Cardiac septum (tissue), 1 donor: ENCODE results near the gene HPRT1. TPM values are rescaled to one million over a fixed set of nuclear protein-coding genes. Genes with fewer than 3 reads are reported as not detected.

Experiments used
- DNase-seq: peaks from one replicate; pipeline ENCODE4 v3.0.0-alpha.2; 2020; ENCODE audit warnings: low spot score
- intact Hi-C: fragments of 100-400 bp; cut with DNase I; formaldehyde crosslinking; loops from one replicate; pipeline ENCODE4 v1.14.0; 2022
- total RNA-seq: library from RNA; stranded (reverse); fragmentation: NEBNext Ultra II Directional; extraction: Animal tissue kit (Norgen Biotek cat#: 25700); gene quantifications from one replicate; pipeline ENCODE4 v1.2.1, GENCODE V29; 2021
- donor health status: DM: no; HTN: no; CAD: no.

HPRT1 gene
- total RNA-seq, 1 donor from 2014 or later = 24.9 TPM

- intact Hi-C loops = no loop called here
- no peak for DNase-seq
Observed at GRCh38 chrX:134470013-134470412, 10.0 kb downstream of the HPRT1 start.

- DNase-seq = no peak
- intact Hi-C loops = no loop called here
Observed at GRCh38 chrX:134472041-134472440, 12.1 kb downstream of the HPRT1 start.

GRCh38 chrX:134476284-134476683 lies 16.3 kb downstream of the HPRT1 start:
- no peak for DNase-seq
- intact Hi-C loops = no loop called here

DNA sequence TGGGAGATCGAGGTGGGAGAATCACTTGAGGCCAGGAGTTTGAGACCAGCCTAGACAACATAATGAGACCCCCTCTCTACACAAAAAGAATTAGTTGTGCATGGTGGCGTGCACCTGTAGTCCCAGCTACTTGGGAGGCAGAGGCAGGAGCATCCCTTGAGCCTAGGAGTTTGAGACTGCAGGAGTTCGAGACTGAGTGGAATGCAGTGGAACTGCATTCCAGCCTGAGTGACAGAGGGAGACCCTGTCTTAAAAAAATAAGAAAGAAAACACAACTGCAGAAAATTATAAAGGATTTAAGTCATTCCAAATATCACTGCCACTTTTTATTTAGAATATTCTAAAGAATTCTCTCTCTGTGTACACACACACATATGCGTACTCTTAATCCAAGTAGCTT lies 18.4 kb downstream of the HPRT1 start:
- no peak for DNase-seq
- intact Hi-C loops = no loop called here

GRCh38 chrX:134480061-134480460 lies 20.1 kb downstream of the HPRT1 start:
- intact Hi-C loops = loop anchor here (10.0 kb wide), 1 partner anchor 285 kb away; no protein-coding TSS in a partner anchor
- DNase-seq = no peak

DNA sequence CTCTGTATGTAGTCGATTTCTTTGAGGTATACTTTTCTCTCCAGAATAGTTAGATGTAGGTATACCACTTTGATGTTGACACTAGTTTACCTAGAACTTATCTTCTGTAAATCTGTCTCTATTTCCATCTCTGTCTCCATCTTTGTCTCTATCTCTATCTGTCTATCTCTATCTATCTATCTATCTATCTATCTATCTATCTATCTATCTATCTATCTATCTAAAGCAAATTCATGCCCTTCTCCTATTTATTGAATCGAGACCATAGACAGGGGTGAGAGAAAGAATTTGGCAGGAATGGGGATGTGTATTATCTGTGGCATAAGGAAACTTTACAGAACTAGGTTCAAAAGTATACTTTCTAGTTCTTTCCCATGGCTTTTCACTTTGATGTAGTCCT lies 21.4 kb downstream of the HPRT1 start:
- DNase-seq = no peak
- intact Hi-C loops = loop anchor here (10.0 kb wide), 1 partner anchor 283 kb away; no protein-coding TSS in a partner anchor

GRCh38 chrX:134482371-134482770 lies 22.4 kb downstream of the HPRT1 start:
- DNase-seq = no peak
- intact Hi-C loops = loop anchor here (10.0 kb wide), 1 partner anchor 282 kb away; no protein-coding TSS in a partner anchor

- no peak for DNase-seq
- intact Hi-C loops = loop anchor here (10.0 kb wide), 1 partner anchor 281 kb away; no protein-coding TSS in a partner anchor
Observed at GRCh38 chrX:134484039-134484438, 24.1 kb downstream of the HPRT1 start.

GRCh38 chrX:134501941-134502340 lies 42.0 kb downstream of the HPRT1 start:
- DNase-seq = no peak
- intact Hi-C loops = no loop called here

DNA sequence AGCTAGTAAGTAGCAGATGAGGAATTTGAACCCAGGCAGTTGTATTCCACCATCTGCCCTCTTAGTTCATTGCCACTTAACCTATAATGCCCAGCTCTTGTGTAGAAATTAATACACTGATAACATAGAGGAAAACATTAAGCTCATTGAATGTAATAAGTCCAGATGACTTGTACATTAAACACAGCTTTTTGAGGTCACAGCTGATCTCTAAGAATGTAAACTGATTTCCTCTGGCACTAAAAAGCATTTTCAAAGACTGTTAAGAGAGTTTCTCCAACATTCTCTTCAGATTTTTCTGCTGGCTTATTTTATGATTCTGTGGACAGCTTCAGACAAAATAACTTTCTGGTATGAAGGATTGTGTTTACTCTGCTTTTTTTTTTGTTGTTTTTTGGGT lies 42.7 kb downstream of the HPRT1 start:
- DNase-seq = no peak
- intact Hi-C loops = no loop called here

GRCh38 chrX:134512566-134512965 lies 52.6 kb downstream of the HPRT1 start:
- intact Hi-C loops = no loop called here
- no peak for DNase-seq

GRCh38 chrX:134513091-134513490 lies 53.1 kb downstream of the HPRT1 start:
- no peak for DNase-seq
- intact Hi-C loops = no loop called here

DNA sequence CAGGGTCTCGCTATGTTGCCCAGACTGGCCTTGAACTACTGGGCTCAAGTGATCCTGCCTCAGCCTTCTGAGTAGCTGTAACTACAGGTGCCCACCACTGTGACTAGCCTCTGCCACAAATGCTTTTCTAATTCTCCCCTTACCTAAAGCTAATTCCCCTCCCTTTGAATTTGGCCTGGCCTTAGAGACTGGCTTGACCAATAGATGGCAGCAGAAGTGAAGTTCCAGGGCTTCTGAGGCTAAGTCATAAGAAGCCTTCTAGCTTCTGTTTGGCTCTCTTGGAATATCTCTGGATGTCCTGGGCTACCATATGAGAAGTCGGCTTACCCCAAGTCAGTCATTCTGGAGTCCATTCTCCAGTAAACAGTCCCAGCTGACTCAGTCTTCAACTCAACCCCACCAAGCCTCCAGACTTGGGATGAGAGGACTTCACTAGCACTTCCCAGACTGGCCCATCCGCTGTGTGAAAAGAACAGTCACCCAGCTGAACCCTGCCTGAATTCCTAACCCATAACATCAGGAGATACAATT lies 61.0 kb downstream of the HPRT1 start:
- intact Hi-C loops = loop anchor here (2.0 to 10.0 kb wide), 2 partner anchors 144 to 232 kb away; no protein-coding TSS in a partner anchor
- DNase-seq = no peak

- intact Hi-C loops = loop anchor here (10.0 kb wide), 1 partner anchor 141 kb away; no protein-coding TSS in a partner anchor
- DNase-seq = no peak
Observed at GRCh38 chrX:134524181-134524580, 64.2 kb downstream of the HPRT1 start.

DNA sequence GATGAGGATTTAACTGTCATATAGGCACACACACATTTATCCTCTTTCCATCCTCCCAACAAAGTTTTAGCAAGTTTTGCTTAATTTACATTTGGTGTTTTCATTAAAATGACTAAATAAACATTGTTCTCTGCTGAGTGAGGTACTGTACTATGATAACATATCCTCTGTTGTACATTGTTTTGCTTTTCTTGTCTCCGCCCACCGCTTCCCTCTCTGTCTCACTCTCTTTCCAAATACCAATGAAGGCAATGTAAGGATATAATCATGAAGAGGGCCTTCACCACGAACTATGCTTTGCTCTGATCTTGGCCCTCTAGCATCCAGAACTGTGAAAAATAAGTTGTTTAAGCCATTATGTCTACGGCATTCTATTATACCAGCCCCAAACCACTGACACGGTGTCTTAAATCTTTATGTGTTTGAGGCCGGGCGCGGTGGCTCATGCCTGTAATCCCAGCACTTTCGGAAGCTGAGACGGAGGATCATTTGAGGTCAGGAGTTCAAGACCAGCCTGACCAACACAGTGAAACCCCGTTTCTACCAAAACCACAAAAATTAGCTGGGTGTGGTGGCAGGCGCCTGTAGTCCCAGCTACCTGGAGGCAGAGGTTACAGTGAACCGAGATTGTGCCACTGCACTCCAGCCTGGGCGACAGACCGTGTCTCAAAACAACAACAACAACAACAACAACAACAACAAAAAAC lies 65.3 kb downstream of the HPRT1 start:
- DNase-seq = no peak
- intact Hi-C loops = loop anchor here (10.0 kb wide), 1 partner anchor 140 kb away; no protein-coding TSS in a partner anchor

GRCh38 chrX:134526399-134526798 lies 66.4 kb downstream of the HPRT1 start:
- intact Hi-C loops = loop anchor here (10.0 kb wide), 1 partner anchor 138 kb away; no protein-coding TSS in a partner anchor
- DNase-seq = no peak

DNA sequence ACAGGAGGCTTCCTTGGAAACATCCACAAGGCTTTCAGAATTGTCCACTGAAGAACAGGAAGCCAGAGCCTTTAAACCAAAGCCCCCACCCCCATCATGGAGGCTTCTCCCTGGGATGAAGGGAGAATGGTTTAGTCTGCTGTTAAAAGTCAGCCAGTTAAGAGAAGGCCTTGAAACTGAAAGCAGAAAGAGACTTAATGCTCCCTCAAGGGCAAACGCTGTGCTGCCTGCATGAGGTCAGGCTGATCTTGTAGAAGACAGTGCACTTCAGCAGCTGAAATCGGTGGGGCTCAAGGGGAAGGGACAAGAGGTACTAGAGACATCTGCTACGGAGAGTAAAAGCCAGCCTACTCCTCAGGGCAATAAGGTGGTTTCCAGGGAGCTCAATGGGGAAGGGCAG lies 69.0 kb downstream of the HPRT1 start:
- DNase-seq = no peak
- intact Hi-C loops = loop anchor here (10.0 kb wide), 1 partner anchor 136 kb away; no protein-coding TSS in a partner anchor

DNA sequence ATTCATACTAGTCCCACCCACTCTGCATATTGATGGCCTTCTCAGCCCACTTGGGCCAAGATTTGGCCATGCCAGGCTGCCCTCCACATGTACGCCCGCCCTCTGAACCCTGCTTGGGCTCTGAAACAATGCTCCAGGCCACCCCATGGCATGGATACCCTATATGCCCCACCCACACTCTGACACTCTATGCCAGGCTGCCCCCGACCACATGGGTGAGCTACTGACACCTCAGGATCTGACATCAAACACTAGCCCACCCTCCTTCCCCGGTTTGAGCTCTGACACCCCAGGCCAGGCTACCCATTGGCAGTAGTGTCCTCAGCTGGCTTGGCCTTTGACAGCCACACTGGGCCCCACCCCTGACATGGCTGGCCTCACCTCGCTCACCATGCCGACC lies 69.5 kb downstream of the HPRT1 start:
- intact Hi-C loops = loop anchor here (10.0 kb wide), 1 partner anchor 135 kb away; no protein-coding TSS in a partner anchor
- DNase-seq = no peak

- DNase-seq = peak; percentile 66
- intact Hi-C loops = no loop called here
Observed at GRCh38 chrX:134530845-134531244, 70.9 kb downstream of the HPRT1 start.

GRCh38 chrX:134533352-134533751 lies 73.4 kb downstream of the HPRT1 start:
- DNase-seq = no peak
- intact Hi-C loops = no loop called here

GRCh38 chrX:134533952-134534351 lies 74.0 kb downstream of the HPRT1 start:
- intact Hi-C loops = no loop called here
- no peak for DNase-seq
